Caco-2 (cell line): ENCODE results near the gene UHRF1. TPM values are rescaled to one million over a fixed set of nuclear protein-coding genes. Genes with fewer than 3 reads are reported as not detected.
A peak's percentile ranks its signal among the peaks of the same experiment; 100 is the strongest.

Source experiments
- BruUV-seq: library from RNA; stranded (reverse); fragments of 400-500 nt; replicated peaks from 2 replicates; lab custom pipeline; 2021; lab: Mats Ljungman, UMichigan
- CTCF ChIA-PET: fragments of 300-600 bp; sonication (Branson Sonifier 250); formaldehyde crosslinking; loops from one replicate; lab custom pipeline; 2022; ENCODE audit warnings: antibody characterized with exemption; lab: Charles Lee
- POLR2A ChIA-PET: fragments of 300-600 bp; sonication (Branson Sonifier 250); formaldehyde crosslinking; loops from one replicate; lab custom pipeline; 2022; ENCODE audit warnings: antibody characterized with exemption; lab: Charles Lee
- DNase-seq, 2 experiments: peaks; one replicate each; pipeline versions ENCODE4 v3.0.0 to v3.0.0-alpha.2; 2020 to 2022
- H3K27me3 ChIP-seq: replicated peaks from 2 replicates; pipeline ENCODE4 v1.6.0; 2011; ENCODE audit warnings: low read length; ENCODE audit not compliant: control insufficient read depth, insufficient read depth
- H3K36me3 ChIP-seq: 2 replicates; pipeline ENCODE4 v1.5.1; 2011; ENCODE audit warnings: low read length; ENCODE audit not compliant: control insufficient read depth, insufficient read depth
- H3K4me1 ChIP-seq: fragments of 250-450 bp; sonication (Bioruptor Pico); 2 replicates; pipeline ENCODE4 v1.5.1; 2020; ENCODE audit warnings: mild to moderate bottlenecking
- H3K4me3 ChIP-seq: 2 replicates; pipeline ENCODE4 v1.5.1; 2011; ENCODE audit warnings: low read depth, mild to moderate bottlenecking, control low read depth, low read length
- H3K9me3 ChIP-seq: fragments of 250-450 bp; sonication (Bioruptor Pico); 2 replicates; pipeline ENCODE4 v1.5.1; 2020; ENCODE audit warnings: mild to moderate bottlenecking, moderate library complexity
- H3K27ac Mint-ChIP-seq: one replicate; pipeline ENCODE4 v1.8.0; 2022; ENCODE audit warnings: mixed read lengths; ENCODE audit not compliant: unreplicated experiment
- H3K27me3 Mint-ChIP-seq: one replicate; pipeline ENCODE4 v1.8.0; 2022; ENCODE audit warnings: mixed read lengths; ENCODE audit not compliant: insufficient read depth, unreplicated experiment
- H3K36me3 Mint-ChIP-seq: one replicate; pipeline ENCODE4 v1.8.0; 2022; ENCODE audit warnings: mild to moderate bottlenecking, mixed read lengths; ENCODE audit not compliant: insufficient read depth, unreplicated experiment
- H3K4me1 Mint-ChIP-seq: one replicate; pipeline ENCODE4 v1.8.0; 2022; ENCODE audit warnings: low read depth, mixed read lengths; ENCODE audit not compliant: unreplicated experiment
- H3K4me3 Mint-ChIP-seq: one replicate; pipeline ENCODE4 v1.8.0; 2022; ENCODE audit warnings: mild to moderate bottlenecking, moderate library complexity, mixed read lengths; ENCODE audit not compliant: unreplicated experiment
- H3K9me3 Mint-ChIP-seq: one replicate; pipeline ENCODE4 v1.8.0; 2022; ENCODE audit warnings: mixed read lengths; ENCODE audit not compliant: unreplicated experiment
- intact Hi-C: fragments of 100-400 bp; cut with micrococcal nuclease; formaldehyde crosslinking; loops from one replicate; pipeline ENCODE4 v1.10.0; 2022; ENCODE audit not compliant: unreplicated experiment
- total RNA-seq: library from RNA; stranded (reverse); gene quantifications from 2 replicates; pipeline ENCODE4 v1.2.3, GENCODE V29; 2022
- TF ChIP-seq, protein P1 (sequence below), 2 experiments: fragments of 200-600 bp in 1 of 2; IDR thresholded peaks; 1 replicate in 1 of 2; 2 replicates in 1 of 2; pipeline versions ENCODE4 v1.5.1 to v1.8.0; 2011 to 2022; ENCODE audit warnings: antibody characterized with exemption in 1 of 2, control low read depth in 1 of 2, inconsistent platforms in 1 of 2, low read depth in 1 of 2, low read length in 1 of 2, mild to moderate bottlenecking in 1 of 2, moderate library complexity in 1 of 2; ENCODE audit not compliant: insufficient read depth in 1 of 2, severe bottlenecking in 1 of 2, unreplicated experiment in 1 of 2

Gene UHRF1
- total RNA-seq, 1 experiment from 2014 or later, result 54.6 TPM

- POLR2A ChIA-PET, result no interaction called here
- H3K4me1 Mint-ChIP-seq, result peaks cover 19% of the 10 kb centered on the region
- intact Hi-C loops, result no loop called here
These were observed 74.2 kb downstream of the UHRF1 start for GRCh38 chr19:4983346-4984105.

GRCh38 chr19:4984106-4984380 is 74.7 kb downstream of the UHRF1 start:
- ChIA-PET POLR2A (no interaction called here), CTCF (no interaction called here)
- Histone ChIP-seq H3K9me3 (no peaks in the 10 kb centered on the region), H3K4me3 (no peak overlapping the region), H3K4me1 (peaks cover 25% of the 10 kb centered on the region), H3K36me3 (no peaks in the 10 kb centered on the region), H3K27me3 (no peaks in the 10 kb centered on the region)
- Mint-ChIP-seq H3K9me3 (no peaks in the 10 kb centered on the region), H3K36me3 (peaks cover 16% of the 10 kb centered on the region), H3K27ac (peak overlapping the region; percentile 50), H3K27me3 (no peaks in the 10 kb centered on the region), H3K4me3 (no peak overlapping the region), H3K4me1 (peaks cover 19% of the 10 kb centered on the region)
- intact Hi-C loops, result no loop called here
- no peak for DNase-seq
- no TSS peak for BruUV-seq
- TF ChIP-seq, protein P1, sequence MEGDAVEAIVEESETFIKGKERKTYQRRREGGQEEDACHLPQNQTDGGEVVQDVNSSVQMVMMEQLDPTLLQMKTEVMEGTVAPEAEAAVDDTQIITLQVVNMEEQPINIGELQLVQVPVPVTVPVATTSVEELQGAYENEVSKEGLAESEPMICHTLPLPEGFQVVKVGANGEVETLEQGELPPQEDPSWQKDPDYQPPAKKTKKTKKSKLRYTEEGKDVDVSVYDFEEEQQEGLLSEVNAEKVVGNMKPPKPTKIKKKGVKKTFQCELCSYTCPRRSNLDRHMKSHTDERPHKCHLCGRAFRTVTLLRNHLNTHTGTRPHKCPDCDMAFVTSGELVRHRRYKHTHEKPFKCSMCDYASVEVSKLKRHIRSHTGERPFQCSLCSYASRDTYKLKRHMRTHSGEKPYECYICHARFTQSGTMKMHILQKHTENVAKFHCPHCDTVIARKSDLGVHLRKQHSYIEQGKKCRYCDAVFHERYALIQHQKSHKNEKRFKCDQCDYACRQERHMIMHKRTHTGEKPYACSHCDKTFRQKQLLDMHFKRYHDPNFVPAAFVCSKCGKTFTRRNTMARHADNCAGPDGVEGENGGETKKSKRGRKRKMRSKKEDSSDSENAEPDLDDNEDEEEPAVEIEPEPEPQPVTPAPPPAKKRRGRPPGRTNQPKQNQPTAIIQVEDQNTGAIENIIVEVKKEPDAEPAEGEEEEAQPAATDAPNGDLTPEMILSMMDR (IDR thresholded peaks at IDR 0.05; ENCODE audit: insufficient read depth in 1 of 2, low read depth in 1 of 2, low read length in 1 of 2, severe bottlenecking in 1 of 2, unreplicated experiment in 1 of 2), result no peak

More at GRCh38 chr19:4983346-4984105, 74.2 kb downstream of the UHRF1 start:
- Histone ChIP-seq H3K36me3 (no peaks in the 10 kb centered on the region), H3K4me3 (no peak overlapping the region), H3K27me3 (no peaks in the 10 kb centered on the region), H3K9me3 (no peaks in the 10 kb centered on the region), H3K4me1 (peaks cover 21% of the 10 kb centered on the region)
- Mint-ChIP-seq H3K36me3 (peaks cover 18% of the 10 kb centered on the region), H3K27ac (no peak overlapping the region), H3K9me3 (no peaks in the 10 kb centered on the region), H3K4me3 (no peak overlapping the region), H3K27me3 (no peaks in the 10 kb centered on the region)
- no peak for DNase-seq
- no TSS peak for BruUV-seq
- CTCF ChIA-PET, result interaction anchor here (0.7 kb wide), 1 partner anchor 155 kb away, joined by 3 read pairs; no protein-coding TSS in a partner anchor
- TF ChIP-seq, protein P1 (IDR thresholded peaks at IDR 0.05; ENCODE audit: insufficient read depth in 1 of 2, low read depth in 1 of 2, low read length in 1 of 2, severe bottlenecking in 1 of 2, unreplicated experiment in 1 of 2), result no peak

- BruUV-seq, result no TSS peak
- no peak overlapping the region for H3K4me3 Mint-ChIP-seq
- Histone ChIP-seq H3K9me3 (no peaks in the 10 kb centered on the region), H3K36me3 (no peaks in the 10 kb centered on the region), H3K4me1 (peaks cover 25% of the 10 kb centered on the region), H3K4me3 (no peak overlapping the region), H3K27me3 (no peaks in the 10 kb centered on the region)
- POLR2A ChIA-PET, result no interaction called here
- no peak for DNase-seq
- H3K27me3 Mint-ChIP-seq, result no peaks in the 10 kb centered on the region
- peak overlapping the region; percentile 50 for H3K27ac Mint-ChIP-seq
- intact Hi-C loops, result no loop called here
- no peaks in the 10 kb centered on the region for H3K9me3 Mint-ChIP-seq
- TF ChIP-seq, protein P1 (IDR thresholded peaks at IDR 0.05; ENCODE audit: insufficient read depth in 1 of 2, low read depth in 1 of 2, low read length in 1 of 2, severe bottlenecking in 1 of 2, unreplicated experiment in 1 of 2), result no peak
- peaks cover 11% of the 10 kb centered on the region for H3K36me3 Mint-ChIP-seq
- CTCF ChIA-PET, result interaction anchor here (0.5 to 0.6 kb wide), 2 partner anchors 16 to 142 kb away, joined by 3 to 6 read pairs; partner anchors contain the start of gene KDM4B
- peaks cover 19% of the 10 kb centered on the region for H3K4me1 Mint-ChIP-seq
These were observed 75.2 kb downstream of the UHRF1 start for GRCh38 chr19:4984438-4984990.
